ENCODE results near the gene DEFB108B.
"Not testable (repeated sequence)": the region's sequence is repeated elsewhere in the genome, so short reads cannot be mapped to it uniquely, and the experiment has no call there.

DEFB108B gene

DNA sequence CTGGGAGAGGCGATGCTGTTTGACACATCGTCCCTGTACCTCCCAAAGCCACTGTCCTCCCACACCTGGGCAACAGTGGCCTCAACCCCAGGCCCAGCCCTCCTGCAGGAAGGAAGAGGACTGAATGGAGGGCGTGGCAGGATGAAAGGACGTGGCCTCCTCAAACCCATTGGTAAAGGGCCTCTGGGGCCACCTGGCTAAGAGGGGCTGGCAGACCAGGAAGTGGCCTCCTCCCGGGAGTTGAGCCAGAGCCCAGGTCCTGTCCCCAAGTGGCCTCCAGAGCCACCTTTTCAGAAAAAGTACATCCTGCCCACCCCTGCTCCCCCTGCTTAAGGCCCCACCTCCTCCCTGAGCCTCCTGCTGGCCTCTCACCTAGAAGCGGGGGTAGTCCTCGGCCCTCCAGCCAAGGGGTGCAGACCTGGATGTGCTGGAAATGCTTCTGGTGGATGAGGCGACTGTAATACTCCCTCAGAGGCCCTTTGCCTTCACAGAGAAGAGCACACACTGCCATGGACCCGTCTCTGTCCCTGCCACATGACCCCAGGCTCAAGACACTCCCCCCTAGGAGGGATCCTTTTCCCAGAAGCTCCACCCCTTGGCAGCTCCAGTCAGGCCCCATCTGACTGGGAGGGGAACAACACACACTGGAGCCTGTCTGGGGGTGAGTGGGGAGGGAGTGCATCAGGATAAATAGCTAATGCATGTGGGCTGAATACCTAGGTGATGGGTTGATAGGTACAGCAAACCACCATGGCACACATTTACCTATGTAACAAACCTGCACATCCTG lies 28.6 kb upstream of the DEFB108B start:
- FAIRE-seq, result not testable (repeated sequence)

GRCh38 chr11:71812529-71812928 lies 20.5 kb upstream of the DEFB108B start:
- FAIRE-seq; DNase-seq (ENCODE audit: insufficient read length, low spot score): not testable (repeated sequence)

More for the DNA sequence above, 28.6 kb upstream of the DEFB108B start:
- not testable (repeated sequence) for DNase-seq (ENCODE audit: insufficient read length, low spot score)

DNA sequence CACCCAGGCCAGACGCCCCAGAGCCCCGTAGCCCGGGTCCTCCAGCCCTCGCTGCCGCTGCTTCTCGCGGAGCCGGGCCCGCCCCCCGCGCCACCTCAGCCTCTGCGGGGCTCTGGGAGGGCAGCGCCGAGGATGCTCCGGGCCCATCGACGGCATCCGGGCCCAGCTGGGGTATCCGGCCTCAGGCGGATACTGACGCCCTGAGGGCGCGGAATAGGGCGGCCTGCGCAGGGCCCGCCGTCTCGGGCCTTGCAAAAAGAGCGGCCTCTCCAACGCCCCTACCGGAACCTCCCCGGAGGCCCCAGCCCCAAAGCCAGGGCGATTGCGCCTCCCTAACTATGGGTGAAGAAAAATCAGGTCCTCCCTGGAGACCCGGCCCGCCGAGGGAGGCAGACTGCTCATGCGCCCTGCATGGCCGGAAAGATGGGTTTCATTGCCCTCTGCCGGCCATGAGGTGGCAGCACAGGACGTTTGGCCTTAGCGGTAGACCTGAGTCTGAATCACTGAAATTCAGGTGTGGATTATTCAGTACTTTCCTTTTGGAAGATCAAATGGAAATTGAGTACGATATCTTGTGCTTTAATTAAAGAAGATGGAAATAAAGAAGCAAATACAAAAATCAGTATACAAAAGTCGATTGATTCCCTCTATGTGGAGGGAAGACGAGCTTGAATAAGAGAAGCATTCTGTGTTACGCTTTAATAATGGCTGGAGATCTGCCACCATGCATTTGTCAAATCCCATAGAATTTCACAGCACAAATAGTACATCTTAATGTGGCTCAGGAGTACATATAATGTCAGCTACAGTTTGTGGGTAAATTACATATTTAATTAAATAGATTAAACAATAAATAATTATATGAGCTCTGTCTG lies 19.3 kb upstream of the DEFB108B start:
- peak; percentile 76 for FAIRE-seq
- peak; percentile 53 for DNase-seq (ENCODE audit: insufficient read length, low spot score)

GRCh38 chr11:71821539-71821938 lies 11.5 kb upstream of the DEFB108B start:
- not testable (repeated sequence) for FAIRE-seq; DNase-seq (ENCODE audit: insufficient read length, low spot score)

DNA sequence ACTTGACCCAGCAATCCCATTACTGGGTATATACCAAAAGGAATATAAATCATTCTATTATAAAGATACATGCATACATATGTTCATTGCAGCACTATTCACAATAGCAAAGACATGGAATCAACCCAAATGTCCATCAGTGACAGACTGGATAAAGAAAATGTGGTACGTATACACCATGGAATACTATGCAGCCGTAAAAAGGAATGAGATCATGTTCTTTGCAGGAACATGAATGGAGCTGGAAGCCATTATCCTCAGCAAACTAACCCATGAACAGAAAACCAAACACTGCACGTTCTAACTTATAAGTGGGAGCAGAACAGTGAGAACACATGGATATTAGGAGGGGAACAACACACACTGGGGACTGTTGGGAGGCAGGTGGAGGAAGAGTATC lies 3.8 kb upstream of the DEFB108B start:
- not testable (repeated sequence) for DNase-seq (ENCODE audit: insufficient read length, low spot score); FAIRE-seq

DNA sequence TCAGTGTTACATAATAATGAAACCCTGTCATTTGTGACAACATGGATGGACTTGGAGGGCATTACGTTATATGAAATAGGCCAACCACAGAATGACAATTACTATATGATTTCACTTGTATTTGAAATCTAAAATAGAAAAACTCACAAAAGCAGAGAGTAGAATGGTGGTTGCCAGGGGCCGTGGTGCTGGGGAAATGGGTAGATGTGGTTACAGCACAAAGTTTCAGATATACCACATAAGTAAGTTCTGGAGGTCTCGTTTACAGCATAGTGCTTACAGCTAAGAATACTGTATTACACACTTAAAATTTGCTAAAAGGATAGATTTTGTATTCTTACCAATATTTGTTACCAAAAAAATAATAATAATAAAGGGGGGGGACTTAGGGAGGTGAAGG lies 3.3 kb upstream of the DEFB108B start:
- not testable (repeated sequence) for FAIRE-seq; DNase-seq (ENCODE audit: insufficient read length, low spot score)
- TF ChIP-seq SPI1 (IDR thresholded peaks at IDR 0.05; ENCODE audit: low read depth, low read length), result peak; percentile 36

DNA sequence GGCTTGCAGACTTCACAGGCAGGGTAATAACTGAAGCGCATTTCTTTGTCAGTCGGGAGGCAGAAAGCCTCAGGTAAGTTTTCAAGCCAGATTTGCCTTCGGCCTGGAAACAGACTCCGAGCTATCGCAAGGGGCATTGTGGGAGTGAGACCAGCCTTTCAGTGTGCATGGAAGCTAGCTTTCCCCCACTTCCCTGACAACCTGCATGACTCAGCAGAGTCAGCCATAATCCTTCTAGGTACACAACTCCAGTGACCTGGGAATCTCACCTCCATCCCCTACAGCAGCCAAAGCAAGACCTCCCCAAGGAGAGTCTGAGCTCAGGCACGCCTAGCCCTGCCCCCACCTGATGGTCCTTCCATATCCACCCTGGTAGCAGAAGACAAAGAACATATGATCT lies 9.7 kb downstream of the DEFB108B start:
- not testable (repeated sequence) for FAIRE-seq; DNase-seq (ENCODE audit: insufficient read length, low spot score)

DNA sequence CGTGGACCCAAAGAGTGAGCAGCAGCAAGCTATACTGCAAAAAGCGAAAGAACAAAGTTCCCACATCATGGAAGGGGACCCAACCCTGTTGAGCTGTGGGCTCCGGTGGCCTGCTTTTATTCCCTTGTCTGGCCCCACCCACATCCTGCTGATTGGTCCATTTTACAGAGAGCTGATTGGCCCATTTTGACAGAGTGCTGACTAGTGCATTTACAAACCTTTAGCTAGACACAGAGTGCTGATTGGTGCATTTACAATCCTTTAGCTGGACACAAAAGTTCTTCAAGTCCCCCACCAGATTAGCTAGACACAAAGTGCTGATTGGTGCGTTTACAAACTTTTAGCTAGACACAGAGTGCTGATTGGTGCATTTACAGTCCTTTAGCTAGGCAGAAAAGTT lies 10.4 kb downstream of the DEFB108B start:
- DNase-seq (ENCODE audit: insufficient read length, low spot score); FAIRE-seq: not testable (repeated sequence)

GRCh38 chr11:71843858-71844257 lies 10.9 kb downstream of the DEFB108B start:
- TF ChIP-seq POLR2AphosphoS5 (IDR thresholded peaks at IDR 0.05; ENCODE audit: low read depth, low read length) (no peak), PAX5 (IDR thresholded peaks at IDR 0.05; ENCODE audit: insufficient read depth, low read length, severe bottlenecking) (no peak), TAF1 (IDR thresholded peaks at IDR 0.05; ENCODE audit: low read depth, low read length) (no peak), POU2F2 (IDR thresholded peaks at IDR 0.05; ENCODE audit: low read depth, low read length) (no peak), SPI1 (IDR thresholded peaks at IDR 0.05; ENCODE audit: low read depth, low read length) (no peak), POLR2A (IDR thresholded peaks at IDR 0.05; ENCODE audit: low read depth, low read length) (no peak)
- DNase-seq (ENCODE audit: insufficient read length, low spot score) (no peak), FAIRE-seq (no peak)

DNA sequence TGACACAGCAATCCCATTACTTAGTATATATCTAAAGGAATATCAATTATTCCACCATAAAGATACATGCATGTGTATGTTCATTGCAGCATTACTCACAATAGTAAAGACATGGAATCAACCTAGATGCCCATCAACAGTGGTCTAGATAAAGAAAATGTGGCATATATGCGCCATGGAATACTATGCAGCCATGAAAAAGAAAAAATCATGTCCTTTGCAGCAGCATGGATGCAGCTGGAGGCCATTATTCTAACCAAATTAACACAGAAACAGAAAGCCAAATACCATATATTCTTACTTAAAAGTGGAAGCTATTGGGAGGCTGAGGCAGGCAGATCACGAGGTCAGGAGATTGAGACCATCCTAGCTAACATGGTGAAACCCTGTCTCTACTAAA lies 20.9 kb downstream of the DEFB108B start:
- FAIRE-seq; DNase-seq (ENCODE audit: insufficient read length, low spot score): not testable (repeated sequence)

- DNase-seq (ENCODE audit: insufficient read length, low spot score); FAIRE-seq: not testable (repeated sequence)
These were observed 22.9 kb downstream of the DEFB108B start for GRCh38 chr11:71855880-71856279.

DNA sequence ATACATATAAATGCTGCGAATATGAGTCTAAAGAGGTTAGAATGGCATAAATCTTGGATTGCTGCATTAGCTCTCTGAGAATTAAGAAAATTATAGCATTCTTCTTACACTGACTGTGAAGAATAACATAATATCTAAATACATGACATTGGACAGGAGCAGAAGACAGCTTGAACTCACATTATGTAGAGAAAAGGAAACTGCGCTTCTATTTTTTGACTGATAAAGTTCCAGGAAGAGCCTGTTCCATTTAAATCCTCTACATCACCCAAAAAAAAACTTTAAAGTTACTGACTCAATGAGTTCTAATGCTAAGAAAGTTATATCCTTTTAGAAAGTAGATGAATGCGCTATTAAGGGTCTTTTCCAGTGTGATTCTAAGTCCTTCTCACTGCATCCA lies 27.8 kb downstream of the DEFB108B start:
- DNase-seq (ENCODE audit: insufficient read length, low spot score); FAIRE-seq: not testable (repeated sequence)

DNA sequence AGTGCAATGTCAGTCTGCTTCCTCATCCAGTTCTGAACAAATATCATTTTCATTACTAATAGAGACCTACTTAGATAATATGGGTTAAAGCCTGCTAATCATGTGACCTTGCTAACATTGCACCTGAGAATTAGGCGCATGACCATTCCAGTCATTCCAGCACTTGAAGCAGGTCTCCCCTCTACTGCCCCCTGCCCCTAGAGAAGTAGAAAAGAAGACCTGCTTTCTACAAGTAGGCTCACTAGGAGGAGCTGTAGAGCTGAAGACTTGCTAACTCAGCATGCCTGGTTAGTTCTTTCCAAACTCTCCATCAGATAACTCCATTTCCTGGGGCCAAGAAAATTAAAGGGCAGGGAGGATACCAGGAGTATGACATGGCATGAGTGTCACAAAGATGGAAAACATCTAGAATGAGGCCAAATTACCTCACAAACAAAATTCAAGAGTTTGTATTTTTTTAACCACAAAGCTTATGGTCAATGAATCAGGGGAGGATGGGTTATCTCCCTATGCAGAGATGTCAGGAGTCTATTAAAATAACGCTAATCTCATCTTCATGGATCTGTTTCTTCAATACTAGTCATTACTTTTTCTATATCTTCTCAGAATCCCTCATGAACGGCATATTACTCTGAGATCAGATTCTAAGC lies 31.1 kb downstream of the DEFB108B start:
- not testable (repeated sequence) for FAIRE-seq; DNase-seq (ENCODE audit: insufficient read length, low spot score)

- FAIRE-seq, result not testable (repeated sequence)
These were observed 34.2 kb downstream of the DEFB108B start for GRCh38 chr11:71867209-71867608.

GRCh38 chr11:71869931-71870330 lies 36.9 kb downstream of the DEFB108B start:
- not testable (repeated sequence) for DNase-seq (ENCODE audit: insufficient read length, low spot score); FAIRE-seq

More at GRCh38 chr11:71867209-71867608, 34.2 kb downstream of the DEFB108B start:
- not testable (repeated sequence) for DNase-seq (ENCODE audit: insufficient read length, low spot score)

Data from GM12891 (cell line).